Caki2 (cell line): ENCODE results near the gene IL1R1. TPM values are rescaled to one million over a fixed set of nuclear protein-coding genes. Genes with fewer than 3 reads are reported as not detected.
"Not testable (repeated sequence)": the region's sequence is repeated elsewhere in the genome, so short reads cannot be mapped to it uniquely, and the experiment has no call there.

ENCODE experiments used
- DNase-seq: peaks from one replicate; pipeline ENCODE4 v3.0.0-alpha.2; 2015; ENCODE audit warnings: low read depth
- in situ Hi-C: cut with HindIII; loops from 2 replicates; pipeline ENCODE4 v1.10.0; 2016; ENCODE audit warnings: low sequenced_read_pairs, low pct_unique_long_range_greater_than_20kb, mixed read lengths
- total RNA-seq: library from RNA; depleted of rRNA; stranded (reverse); fragments of >200 nt; shearing (Covaris generic); gene quantifications from 2 replicates; pipeline ENCODE4 v1.2.3, GENCODE V29; 2014; ENCODE audit warnings: low replicate concordance

Gene IL1R1
- total RNA-seq, 1 experiment from 2014 or later = not detected

DNA sequence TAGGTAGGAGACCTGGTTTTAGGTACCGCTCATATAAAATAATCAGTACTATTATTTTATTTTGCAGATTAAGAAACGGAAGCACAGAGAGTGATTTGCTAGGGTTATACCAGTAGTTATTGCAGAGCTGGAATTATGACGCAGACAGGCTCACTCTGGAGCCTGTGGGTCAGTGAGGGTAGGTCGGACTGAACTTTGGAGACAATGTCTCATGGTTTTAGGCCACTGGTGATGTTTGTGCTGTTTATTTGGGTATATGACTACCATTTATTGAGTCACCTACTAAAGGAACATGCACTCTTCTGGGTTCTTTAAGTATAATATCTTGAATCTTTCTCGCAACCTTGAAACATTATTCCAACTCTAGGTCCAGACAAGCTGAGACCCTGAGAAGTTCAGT is 33.5 kb upstream of the IL1R1 start:
- DNase-seq = no peak
- in situ Hi-C loops = no loop called here

DNA sequence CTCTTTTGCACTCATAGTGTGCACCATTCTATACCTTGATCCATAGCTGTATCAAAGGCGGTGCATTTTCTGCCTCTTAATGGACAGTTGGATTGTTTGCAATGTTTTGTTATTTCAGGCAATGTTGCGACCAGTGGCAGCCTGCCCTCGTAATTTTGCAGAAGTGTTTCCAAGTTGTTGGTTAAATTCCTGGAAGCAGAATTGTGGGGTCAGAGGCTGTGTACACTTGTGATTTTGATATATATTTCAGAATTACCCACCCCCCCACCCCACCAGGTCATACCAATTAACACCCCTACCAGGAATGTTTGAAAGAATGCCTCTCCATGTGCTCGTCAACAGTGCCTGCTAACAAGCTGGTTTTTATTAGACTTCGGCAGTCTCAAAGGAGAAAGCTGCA is 32.4 kb upstream of the IL1R1 start:
- in situ Hi-C loops = no loop called here
- DNase-seq = no peak

- in situ Hi-C loops = no loop called here
Observed at GRCh38 chr2:102110596-102111334, 31.8 kb upstream of the IL1R1 start.

DNA sequence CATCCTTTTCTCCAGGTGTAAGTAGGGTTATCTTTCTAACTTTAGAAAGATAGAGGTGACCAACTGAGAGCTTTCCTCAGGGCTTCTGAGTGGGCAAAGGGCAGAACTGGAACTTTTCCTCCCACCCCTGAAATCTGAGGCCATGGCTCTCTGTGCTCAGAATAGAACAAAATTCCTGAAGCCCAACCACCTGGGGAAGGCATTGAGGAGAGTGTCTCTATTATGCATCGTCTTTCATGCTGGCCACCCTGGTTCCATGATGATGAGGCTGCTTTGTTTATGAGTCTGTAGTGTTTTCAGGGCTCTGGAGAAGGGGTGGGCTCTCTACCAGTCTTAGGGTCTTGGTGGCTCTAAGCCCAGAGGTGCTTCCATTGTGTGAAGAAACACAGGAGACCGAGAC is 30.7 kb upstream of the IL1R1 start:
- no peak for DNase-seq
- in situ Hi-C loops = no loop called here

More at GRCh38 chr2:102110596-102111334, 31.8 kb upstream of the IL1R1 start:
- DNase-seq = no peak

- no peak for DNase-seq
- in situ Hi-C loops = no loop called here
Observed at GRCh38 chr2:102112271-102112670, 30.3 kb upstream of the IL1R1 start.

DNA sequence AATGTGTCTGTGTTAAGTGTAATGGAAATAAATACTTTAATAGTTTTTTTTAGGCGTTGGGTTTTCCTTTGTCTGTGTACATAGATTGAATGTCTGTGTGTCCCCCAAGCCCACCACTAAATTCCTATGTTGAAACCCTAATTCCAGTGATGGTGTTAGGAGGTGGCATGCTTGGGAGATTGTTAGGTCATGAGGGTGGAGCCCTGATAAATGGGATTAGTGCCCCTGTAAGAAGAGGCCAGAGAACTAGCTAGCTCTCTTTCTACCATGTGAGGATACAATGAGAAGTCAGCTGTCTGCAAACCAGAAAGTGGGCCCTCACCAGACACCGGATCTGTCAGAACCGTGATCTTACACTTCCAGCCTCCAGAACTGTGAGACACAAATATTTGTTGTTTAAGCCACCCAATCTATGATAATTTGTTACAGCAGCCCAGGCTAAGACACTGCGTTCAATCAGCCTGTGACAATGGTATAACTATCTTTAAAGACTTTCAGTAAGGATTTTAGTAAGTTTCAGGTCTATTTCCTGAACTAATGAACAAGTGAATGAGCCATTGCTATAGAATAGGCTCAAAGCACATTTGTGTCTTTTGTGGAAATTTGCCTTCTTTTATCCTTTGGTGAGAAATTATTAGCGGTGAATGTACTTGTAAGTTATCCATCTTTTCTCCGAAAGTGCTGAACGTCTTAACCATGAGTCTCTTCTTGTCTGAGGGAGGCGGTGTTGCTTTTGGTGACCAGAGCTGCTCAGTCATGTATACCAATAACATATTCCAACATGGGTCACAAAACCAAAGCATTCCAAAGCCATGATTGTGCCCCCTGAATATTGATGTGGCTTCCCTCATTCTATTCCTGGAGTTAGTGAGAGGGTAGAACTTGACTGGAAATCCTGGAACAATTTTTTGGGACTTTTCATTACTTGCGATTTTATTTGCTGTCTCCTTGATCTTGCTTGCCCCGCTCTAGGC is 29.6 kb upstream of the IL1R1 start:
- in situ Hi-C loops = no loop called here
- DNase-seq = no peak

DNA sequence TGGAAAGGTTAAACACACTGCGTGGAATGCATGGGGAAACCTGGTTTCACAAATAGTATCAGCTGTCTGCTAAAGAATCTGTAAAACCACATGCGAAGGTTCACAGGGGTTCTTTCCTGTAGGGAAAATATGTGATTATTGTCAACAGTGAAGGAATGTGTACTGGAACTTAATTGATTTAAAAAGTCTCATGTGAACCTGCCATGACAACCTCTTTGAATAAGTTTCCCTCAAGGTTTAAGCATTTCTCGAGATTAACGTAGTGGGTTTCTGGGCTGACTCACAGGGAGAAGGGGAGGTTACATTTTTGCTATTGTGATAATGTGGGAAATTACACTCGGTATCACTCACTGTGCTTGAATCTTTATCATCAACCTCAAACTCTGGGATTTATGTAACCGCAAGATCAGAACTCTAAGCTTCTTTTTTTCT is 28.2 kb upstream of the IL1R1 start:
- in situ Hi-C loops = no loop called here
- DNase-seq = no peak

DNA sequence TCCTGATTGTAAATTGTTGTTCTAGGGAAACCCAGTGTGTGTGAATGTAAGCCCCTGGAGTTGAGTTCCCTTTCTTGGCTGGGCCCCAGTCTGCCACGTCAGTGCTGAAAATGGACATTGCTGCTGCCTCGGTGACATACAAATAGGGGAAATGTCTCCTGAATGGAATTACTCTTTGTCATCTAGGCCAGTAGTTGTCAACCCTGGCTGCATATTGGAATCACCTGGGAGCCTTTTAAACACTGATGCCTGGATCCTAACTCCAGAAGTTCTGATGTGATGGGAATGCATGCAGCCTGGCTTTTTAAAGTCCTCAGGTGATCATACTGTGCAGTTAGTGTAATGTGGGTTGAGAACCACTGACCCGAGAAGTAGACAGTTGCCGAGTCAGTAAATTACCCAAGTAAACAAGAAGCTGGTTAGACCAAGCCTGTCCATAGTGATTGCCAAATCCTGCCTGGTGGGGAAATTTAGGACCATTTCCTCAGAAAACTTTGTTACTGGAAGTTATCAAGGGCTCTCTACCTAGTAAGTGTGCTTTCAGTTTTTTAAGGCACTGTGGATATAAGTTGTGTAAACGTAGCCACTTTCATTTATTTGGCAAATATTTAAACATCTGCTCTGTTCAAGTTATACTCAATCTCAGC is 27.6 kb upstream of the IL1R1 start:
- in situ Hi-C loops = no loop called here
- no peak for DNase-seq

DNA sequence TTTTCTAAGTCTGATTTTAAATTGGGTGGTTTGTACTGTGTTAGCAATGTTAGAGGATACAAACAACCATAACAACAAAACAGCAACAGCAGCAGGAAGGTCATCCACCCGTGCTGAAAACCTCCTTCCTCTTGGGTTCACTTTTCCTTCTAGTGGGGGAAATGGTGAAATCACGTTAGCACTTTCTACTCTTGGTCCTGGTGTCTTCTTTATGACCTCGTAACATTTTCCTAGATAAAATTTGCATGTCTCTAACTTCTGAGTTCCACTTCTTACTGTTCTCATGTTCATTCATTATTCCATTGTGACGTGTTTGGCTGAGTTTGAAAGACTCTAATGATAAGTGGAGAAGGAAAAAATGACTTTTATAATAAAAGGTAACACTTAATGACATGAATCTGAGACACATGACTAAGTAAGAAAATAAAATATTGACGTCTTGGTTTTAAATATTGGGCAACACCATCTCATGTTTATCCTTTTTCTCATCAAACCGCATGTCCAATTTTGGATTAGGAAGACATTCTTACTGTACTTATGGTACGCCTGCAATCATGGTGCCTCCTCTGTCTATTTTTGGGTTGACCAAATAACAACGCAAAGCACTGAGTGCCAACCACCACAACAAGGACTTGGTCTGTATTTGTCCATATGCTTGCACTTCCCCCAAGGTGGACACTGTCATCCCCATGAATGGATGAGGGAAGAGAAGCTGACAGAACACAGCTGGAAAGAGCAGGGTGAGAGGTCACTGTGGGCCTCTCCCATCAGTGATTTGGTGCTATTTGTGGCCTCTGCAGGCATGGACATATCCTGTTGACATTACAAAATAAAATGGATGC is 25.7 kb upstream of the IL1R1 start:
- no peak for DNase-seq
- in situ Hi-C loops = no loop called here

GRCh38 chr2:102117472-102117858 is 25.1 kb upstream of the IL1R1 start:
- no peak for DNase-seq
- in situ Hi-C loops = no loop called here

DNA sequence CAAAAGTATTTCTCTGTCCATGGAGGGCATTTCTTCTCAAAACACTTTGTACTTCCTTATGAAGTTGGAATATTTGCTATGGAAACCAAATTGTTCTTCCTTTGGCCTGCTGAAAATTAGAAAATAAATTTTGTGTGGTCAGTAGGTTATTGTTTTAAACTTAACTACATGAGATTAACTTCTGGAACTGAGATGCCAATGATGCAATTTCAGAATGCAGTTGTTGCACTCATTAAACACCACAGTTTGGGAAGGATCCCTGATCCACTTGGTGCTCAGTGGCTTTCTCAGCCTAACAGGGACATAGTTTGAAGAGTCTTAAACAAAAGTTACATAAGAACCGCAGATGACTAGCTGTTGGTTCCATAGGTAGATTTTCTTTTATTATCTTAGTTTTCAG is 23.3 kb upstream of the IL1R1 start:
- in situ Hi-C loops = no loop called here
- DNase-seq = no peak

- DNase-seq = no peak
- in situ Hi-C loops = no loop called here
Observed at GRCh38 chr2:102120261-102120660, 22.3 kb upstream of the IL1R1 start.

GRCh38 chr2:102120701-102121159 is 21.8 kb upstream of the IL1R1 start:
- DNase-seq = no peak
- in situ Hi-C loops = no loop called here

DNA sequence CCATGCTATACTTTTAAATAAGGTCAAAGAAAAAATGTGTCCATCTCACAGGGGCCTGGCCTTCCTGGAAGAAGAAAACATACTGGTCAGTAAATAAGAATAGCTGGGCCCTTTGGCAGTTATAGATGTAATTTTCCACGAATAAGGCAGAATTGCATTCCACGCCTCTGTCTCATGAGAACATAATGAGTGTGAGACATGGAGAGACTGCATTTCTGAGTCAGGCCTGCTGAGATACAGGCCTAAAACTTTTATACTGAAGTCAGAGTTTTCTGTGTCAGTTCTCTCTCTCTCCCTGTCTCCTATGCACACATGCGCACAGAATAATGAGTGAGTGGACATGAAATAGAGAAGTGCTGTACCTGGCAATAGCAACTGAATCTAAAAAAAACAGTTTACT is 20.4 kb upstream of the IL1R1 start:
- DNase-seq = no peak
- in situ Hi-C loops = no loop called here

- in situ Hi-C loops = no loop called here
- no peak for DNase-seq
Observed at GRCh38 chr2:102122909-102123308, 19.6 kb upstream of the IL1R1 start.

GRCh38 chr2:102124421-102124820 is 18.1 kb upstream of the IL1R1 start:
- in situ Hi-C loops, DNase-seq: not testable (repeated sequence)

GRCh38 chr2:102126169-102126568 is 16.4 kb upstream of the IL1R1 start:
- no peak for DNase-seq
- in situ Hi-C loops = no loop called here

- in situ Hi-C loops = no loop called here
- DNase-seq = no peak
Observed at GRCh38 chr2:102126660-102127059, 15.9 kb upstream of the IL1R1 start.
